Thyroid gland (tissue), 4 donors: ENCODE data around the gene MARVELD1.

Source experiments
- POLR2A ChIP-seq, 2 donors: fragments of 450-650 bp; IDR thresholded peaks; one replicate each; pipeline ENCODE4 v1.6.1; 2017; ENCODE audit warnings: antibody characterized with exemption in 2 of 2, mild to moderate bottlenecking in 2 of 2, moderate library complexity in 1 of 2
- TF ChIP-seq, protein P1 (sequence below), 6 experiments: fragments of 200-600 bp in 3 of 6; fragments of 450-650 bp in 3 of 6; sonication (generic) in 3 of 6; IDR thresholded peaks; one replicate each; pipeline ENCODE4 v1.5.1; 2016 to 2019; ENCODE audit warnings: antibody characterized with exemption in 6 of 6, mild to moderate bottlenecking in 2 of 6, inconsistent platforms in 1 of 6, moderate library complexity in 1 of 6

DNA sequence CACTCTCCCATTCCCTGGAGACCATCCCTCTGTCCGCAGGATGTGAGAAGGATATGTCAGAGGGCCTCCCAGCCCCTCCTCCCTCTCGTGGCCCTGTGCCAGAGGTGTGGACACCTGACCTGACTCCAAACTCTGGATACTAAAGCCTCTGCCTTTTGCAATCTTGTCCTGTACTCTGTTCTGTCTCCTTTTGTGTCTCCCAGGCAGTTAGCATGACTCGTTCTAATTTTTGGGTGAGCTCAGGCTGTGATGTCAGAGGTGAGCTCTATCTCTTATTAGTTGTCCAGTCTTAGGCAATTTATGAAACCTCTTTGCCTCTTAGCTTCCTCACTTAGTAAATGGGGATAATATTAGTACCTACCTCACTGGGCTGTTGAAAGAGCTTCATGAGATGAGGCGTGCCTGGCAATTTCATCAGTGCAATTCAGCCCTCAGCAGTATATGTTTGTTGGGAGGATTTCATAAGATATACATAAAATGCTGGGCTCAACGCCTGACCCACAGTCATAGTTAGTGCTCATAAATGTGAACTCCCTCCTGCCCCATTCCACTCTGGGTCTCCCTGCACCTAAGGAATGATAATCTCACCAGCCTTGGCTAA lies 10.9 kb downstream of the MARVELD1 start:
- TF ChIP-seq, protein P1, sequence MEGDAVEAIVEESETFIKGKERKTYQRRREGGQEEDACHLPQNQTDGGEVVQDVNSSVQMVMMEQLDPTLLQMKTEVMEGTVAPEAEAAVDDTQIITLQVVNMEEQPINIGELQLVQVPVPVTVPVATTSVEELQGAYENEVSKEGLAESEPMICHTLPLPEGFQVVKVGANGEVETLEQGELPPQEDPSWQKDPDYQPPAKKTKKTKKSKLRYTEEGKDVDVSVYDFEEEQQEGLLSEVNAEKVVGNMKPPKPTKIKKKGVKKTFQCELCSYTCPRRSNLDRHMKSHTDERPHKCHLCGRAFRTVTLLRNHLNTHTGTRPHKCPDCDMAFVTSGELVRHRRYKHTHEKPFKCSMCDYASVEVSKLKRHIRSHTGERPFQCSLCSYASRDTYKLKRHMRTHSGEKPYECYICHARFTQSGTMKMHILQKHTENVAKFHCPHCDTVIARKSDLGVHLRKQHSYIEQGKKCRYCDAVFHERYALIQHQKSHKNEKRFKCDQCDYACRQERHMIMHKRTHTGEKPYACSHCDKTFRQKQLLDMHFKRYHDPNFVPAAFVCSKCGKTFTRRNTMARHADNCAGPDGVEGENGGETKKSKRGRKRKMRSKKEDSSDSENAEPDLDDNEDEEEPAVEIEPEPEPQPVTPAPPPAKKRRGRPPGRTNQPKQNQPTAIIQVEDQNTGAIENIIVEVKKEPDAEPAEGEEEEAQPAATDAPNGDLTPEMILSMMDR (IDR thresholded peaks at IDR 0.05): no peak
- no peak for TF ChIP-seq POLR2A (IDR thresholded peaks at IDR 0.05)
